ENCODE measurements around the gene NMNAT3. TPM values are rescaled to one million over a fixed set of nuclear protein-coding genes. Genes with fewer than 3 reads are reported as not detected.
A peak's percentile ranks its signal among the peaks of the same experiment; 100 is the strongest.

NMNAT3 gene
- total and polyA plus RNA-seq, 4 donors, result 3.4 to 13.1 (median 8.9) TPM

GRCh38 chr3:139636511-139636910 lies 41.3 kb downstream of the NMNAT3 start:
- 87 to 88% methylated on average over 2 of the region's 2 CpGs for WGBS, 2 donors
- H3K36me3 ChIP-seq (ENCODE audit: control insufficient read depth in 1 of 2, insufficient read depth in 2 of 2, low read length in 1 of 2), result no peaks in the 10 kb centered on the region

GRCh38 chr3:139634111-139634635 lies 43.6 kb downstream of the NMNAT3 start:
- intact Hi-C loops (cut with DNase I), result no loop called here
- WGBS, 2 donors, result 58 to 60% methylated on average over 20 of the region's 20 CpGs
- no peaks in the 10 kb centered on the region for H3K4me1 ChIP-seq (ENCODE audit: control insufficient read depth in 1 of 2, insufficient read depth in 2 of 2, low read length in 2 of 2)
- no peak for ATAC-seq (ENCODE audit: low FRiP score)
- H3K27me3 ChIP-seq (ENCODE audit: control insufficient read depth in 1 of 2, insufficient read depth in 2 of 2, low read length in 1 of 2), result no peaks in the 10 kb centered on the region
- DNase-seq, result no peak
- no peak overlapping the region for H3K4me3 ChIP-seq (ENCODE audit: low read length in 2 of 2)
- H3K9me3 ChIP-seq (ENCODE audit: control insufficient read depth, low read length), result no peaks in the 10 kb centered on the region
- H3K36me3 ChIP-seq (ENCODE audit: control insufficient read depth in 1 of 2, insufficient read depth in 2 of 2, low read length in 1 of 2), result no peaks in the 10 kb centered on the region
- H3K27ac ChIP-seq (ENCODE audit: low read depth in 1 of 2, low read length in 2 of 2), result no peak overlapping the region

More at GRCh38 chr3:139636511-139636910, 41.3 kb downstream of the NMNAT3 start:
- Histone ChIP-seq H3K27ac (ENCODE audit: low read depth in 1 of 2, low read length in 2 of 2) (no peak overlapping the region), H3K4me1 (ENCODE audit: control insufficient read depth in 1 of 2, insufficient read depth in 2 of 2, low read length in 2 of 2) (no peaks in the 10 kb centered on the region), H3K27me3 (ENCODE audit: control insufficient read depth in 1 of 2, insufficient read depth in 2 of 2, low read length in 1 of 2) (no peaks in the 10 kb centered on the region), H3K4me3 (ENCODE audit: low read length in 2 of 2) (no peak overlapping the region), H3K9me3 (ENCODE audit: control insufficient read depth, low read length) (no peaks in the 10 kb centered on the region)
- DNase-seq, result no peak
- no peak for ATAC-seq (ENCODE audit: low FRiP score)
- intact Hi-C loops (cut with DNase I), result no loop called here

- DNase-seq (no peak), ATAC-seq (ENCODE audit: low FRiP score) (peak; percentile 37)
- Histone ChIP-seq H3K36me3 (ENCODE audit: control insufficient read depth in 1 of 2, insufficient read depth in 2 of 2, low read length in 1 of 2) (no peaks in the 10 kb centered on the region), H3K4me1 (ENCODE audit: control insufficient read depth in 1 of 2, insufficient read depth in 2 of 2, low read length in 2 of 2) (no peaks in the 10 kb centered on the region), H3K27ac (ENCODE audit: low read depth in 1 of 2, low read length in 2 of 2) (no peak overlapping the region), H3K27me3 (ENCODE audit: control insufficient read depth in 1 of 2, insufficient read depth in 2 of 2, low read length in 1 of 2) (no peaks in the 10 kb centered on the region), H3K9me3 (ENCODE audit: control insufficient read depth, low read length) (no peaks in the 10 kb centered on the region), H3K4me3 (ENCODE audit: low read length in 2 of 2) (no peak overlapping the region)
- intact Hi-C loops (cut with DNase I), result no loop called here
- WGBS, 2 donors, result 79 to 81% methylated on average over 6 of the region's 6 CpGs
Measured at GRCh38 chr3:139633511-139633910, 44.3 kb downstream of the NMNAT3 start.

GRCh38 chr3:139630542-139630941 lies 47.2 kb downstream of the NMNAT3 start:
- no peak for ATAC-seq (ENCODE audit: low FRiP score)

GRCh38 chr3:139629033-139629432 lies 48.7 kb downstream of the NMNAT3 start:
- intact Hi-C loops (cut with DNase I), result no loop called here
- H3K4me1 ChIP-seq (ENCODE audit: control insufficient read depth in 1 of 2, insufficient read depth in 2 of 2, low read length in 2 of 2), result no peaks in the 10 kb centered on the region
- H3K4me3 ChIP-seq (ENCODE audit: low read length in 2 of 2), result no peak overlapping the region
- H3K27ac ChIP-seq (ENCODE audit: low read depth in 1 of 2, low read length in 2 of 2), result no peak overlapping the region
- 68 to 83% methylated on average over 3 of the region's 3 CpGs for WGBS, 2 donors
- no peak for DNase-seq
- H3K36me3 ChIP-seq (ENCODE audit: control insufficient read depth in 1 of 2, insufficient read depth in 2 of 2, low read length in 1 of 2), result no peaks in the 10 kb centered on the region
- no peaks in the 10 kb centered on the region for H3K27me3 ChIP-seq (ENCODE audit: control insufficient read depth in 1 of 2, insufficient read depth in 2 of 2, low read length in 1 of 2)
- no peak for ATAC-seq (ENCODE audit: low FRiP score)
- no peaks in the 10 kb centered on the region for H3K9me3 ChIP-seq (ENCODE audit: control insufficient read depth, low read length)

More at GRCh38 chr3:139630542-139630941, 47.2 kb downstream of the NMNAT3 start:
- WGBS, 2 donors, result 62 to 76% methylated on average over 4 of the region's 4 CpGs
- no peak overlapping the region for H3K27ac ChIP-seq (ENCODE audit: low read depth in 1 of 2, low read length in 2 of 2)
- H3K36me3 ChIP-seq (ENCODE audit: control insufficient read depth in 1 of 2, insufficient read depth in 2 of 2, low read length in 1 of 2), result no peaks in the 10 kb centered on the region
- no peaks in the 10 kb centered on the region for H3K27me3 ChIP-seq (ENCODE audit: control insufficient read depth in 1 of 2, insufficient read depth in 2 of 2, low read length in 1 of 2)
- intact Hi-C loops (cut with DNase I), result no loop called here
- H3K9me3 ChIP-seq (ENCODE audit: control insufficient read depth, low read length), result no peaks in the 10 kb centered on the region
- no peaks in the 10 kb centered on the region for H3K4me1 ChIP-seq (ENCODE audit: control insufficient read depth in 1 of 2, insufficient read depth in 2 of 2, low read length in 2 of 2)
- H3K4me3 ChIP-seq (ENCODE audit: low read length in 2 of 2), result no peak overlapping the region
- DNase-seq, result no peak

- H3K27me3 ChIP-seq (ENCODE audit: control insufficient read depth in 1 of 2, insufficient read depth in 2 of 2, low read length in 1 of 2), result no peaks in the 10 kb centered on the region
- intact Hi-C loops (cut with DNase I), result no loop called here
- no peak overlapping the region for H3K4me3 ChIP-seq (ENCODE audit: low read length in 2 of 2)
- H3K36me3 ChIP-seq (ENCODE audit: control insufficient read depth in 1 of 2, insufficient read depth in 2 of 2, low read length in 1 of 2), result no peaks in the 10 kb centered on the region
- no peak for ATAC-seq (ENCODE audit: low FRiP score)
- no peaks in the 10 kb centered on the region for H3K4me1 ChIP-seq (ENCODE audit: control insufficient read depth in 1 of 2, insufficient read depth in 2 of 2, low read length in 2 of 2)
- H3K9me3 ChIP-seq (ENCODE audit: control insufficient read depth, low read length), result no peaks in the 10 kb centered on the region
- 47% methylated on average over 5 of the region's 5 CpGs for WGBS, 2 donors
- no peak overlapping the region for H3K27ac ChIP-seq (ENCODE audit: low read depth in 1 of 2, low read length in 2 of 2)
- no peak for DNase-seq
Measured at GRCh38 chr3:139627759-139628158, 50.0 kb downstream of the NMNAT3 start.

- DNase-seq, result no peak
- intact Hi-C loops (cut with DNase I), result no loop called here
- H3K4me1 ChIP-seq (ENCODE audit: control insufficient read depth in 1 of 2, insufficient read depth in 2 of 2, low read length in 2 of 2), result peaks cover 0 to 1% of the 10 kb centered on the region in 2 donors
- H3K4me3 ChIP-seq (ENCODE audit: low read length in 2 of 2), result no peak overlapping the region
- WGBS, 2 donors, result 74 to 77% methylated on average over 3 of the region's 3 CpGs
- no peak overlapping the region for H3K27ac ChIP-seq (ENCODE audit: low read depth in 1 of 2, low read length in 2 of 2)
- no peak for ATAC-seq (ENCODE audit: low FRiP score)
- H3K9me3 ChIP-seq (ENCODE audit: control insufficient read depth, low read length), result no peaks in the 10 kb centered on the region
- no peaks in the 10 kb centered on the region for H3K36me3 ChIP-seq (ENCODE audit: control insufficient read depth in 1 of 2, insufficient read depth in 2 of 2, low read length in 1 of 2)
- no peaks in the 10 kb centered on the region for H3K27me3 ChIP-seq (ENCODE audit: control insufficient read depth in 1 of 2, insufficient read depth in 2 of 2, low read length in 1 of 2)
Measured at GRCh38 chr3:139620438-139620837, 57.3 kb downstream of the NMNAT3 start.

GRCh38 chr3:139619484-139619883 lies 58.3 kb downstream of the NMNAT3 start:
- Histone ChIP-seq H3K4me1 (ENCODE audit: control insufficient read depth in 1 of 2, insufficient read depth in 2 of 2, low read length in 2 of 2) (peaks cover 0 to 1% of the 10 kb centered on the region in 2 donors), H3K36me3 (ENCODE audit: control insufficient read depth in 1 of 2, insufficient read depth in 2 of 2, low read length in 1 of 2) (no peaks in the 10 kb centered on the region), H3K27me3 (ENCODE audit: control insufficient read depth in 1 of 2, insufficient read depth in 2 of 2, low read length in 1 of 2) (no peaks in the 10 kb centered on the region), H3K4me3 (ENCODE audit: low read length in 2 of 2) (no peak overlapping the region), H3K9me3 (ENCODE audit: control insufficient read depth, low read length) (no peaks in the 10 kb centered on the region), H3K27ac (ENCODE audit: low read depth in 1 of 2, low read length in 2 of 2) (no peak overlapping the region)
- no peak for ATAC-seq (ENCODE audit: low FRiP score)
- intact Hi-C loops (cut with DNase I), result no loop called here
- DNase-seq, result no peak
- 5 to 6% methylated on average over 1 of the region's 1 CpG for WGBS, 2 donors

- Histone ChIP-seq H3K9me3 (ENCODE audit: control insufficient read depth, low read length) (no peaks in the 10 kb centered on the region), H3K27ac (ENCODE audit: low read depth in 1 of 2, low read length in 2 of 2) (no peak overlapping the region), H3K4me3 (ENCODE audit: low read length in 2 of 2) (no peak overlapping the region), H3K4me1 (ENCODE audit: control insufficient read depth in 1 of 2, insufficient read depth in 2 of 2, low read length in 2 of 2) (peaks cover 0 to 1% of the 10 kb centered on the region in 2 donors), H3K27me3 (ENCODE audit: control insufficient read depth in 1 of 2, insufficient read depth in 2 of 2, low read length in 1 of 2) (no peaks in the 10 kb centered on the region), H3K36me3 (ENCODE audit: control insufficient read depth in 1 of 2, insufficient read depth in 2 of 2, low read length in 1 of 2) (no peaks in the 10 kb centered on the region)
- 58 to 65% methylated on average over 3 of the region's 3 CpGs for WGBS, 2 donors
- no peak for DNase-seq
- no peak for ATAC-seq (ENCODE audit: low FRiP score)
- intact Hi-C loops (cut with DNase I), result no loop called here
Measured at GRCh38 chr3:139617672-139618268, 60.0 kb downstream of the NMNAT3 start.

Data from aorta (tissue), 5 donors.